C4-2B (cell line): ENCODE measurements around the gene ELOVL3.

ENCODE experiments used
- H3K27ac ChIP-seq: fragments of 450-650 bp; 2 replicates; pipeline ENCODE4 v1.5.1; 2017
- ZFX ChIP-seq: fragments of 450-650 bp; IDR thresholded peaks from 2 replicates; pipeline ENCODE4 v1.6.1; 2017
- TF ChIP-seq, protein P1 (sequence below): fragments of 450-650 bp; conservative IDR thresholded peaks from 2 replicates; pipeline ENCODE4 v1.5.1; 2017; ENCODE audit warnings: mild to moderate bottlenecking

Gene ELOVL3

GRCh38 chr10:102195296-102195870 lies 30.7 kb upstream of the ELOVL3 start:
- no peak for TF ChIP-seq ZFX
- TF ChIP-seq, protein P1, sequence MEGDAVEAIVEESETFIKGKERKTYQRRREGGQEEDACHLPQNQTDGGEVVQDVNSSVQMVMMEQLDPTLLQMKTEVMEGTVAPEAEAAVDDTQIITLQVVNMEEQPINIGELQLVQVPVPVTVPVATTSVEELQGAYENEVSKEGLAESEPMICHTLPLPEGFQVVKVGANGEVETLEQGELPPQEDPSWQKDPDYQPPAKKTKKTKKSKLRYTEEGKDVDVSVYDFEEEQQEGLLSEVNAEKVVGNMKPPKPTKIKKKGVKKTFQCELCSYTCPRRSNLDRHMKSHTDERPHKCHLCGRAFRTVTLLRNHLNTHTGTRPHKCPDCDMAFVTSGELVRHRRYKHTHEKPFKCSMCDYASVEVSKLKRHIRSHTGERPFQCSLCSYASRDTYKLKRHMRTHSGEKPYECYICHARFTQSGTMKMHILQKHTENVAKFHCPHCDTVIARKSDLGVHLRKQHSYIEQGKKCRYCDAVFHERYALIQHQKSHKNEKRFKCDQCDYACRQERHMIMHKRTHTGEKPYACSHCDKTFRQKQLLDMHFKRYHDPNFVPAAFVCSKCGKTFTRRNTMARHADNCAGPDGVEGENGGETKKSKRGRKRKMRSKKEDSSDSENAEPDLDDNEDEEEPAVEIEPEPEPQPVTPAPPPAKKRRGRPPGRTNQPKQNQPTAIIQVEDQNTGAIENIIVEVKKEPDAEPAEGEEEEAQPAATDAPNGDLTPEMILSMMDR: no peak
- no peak overlapping the region for H3K27ac ChIP-seq

DNA sequence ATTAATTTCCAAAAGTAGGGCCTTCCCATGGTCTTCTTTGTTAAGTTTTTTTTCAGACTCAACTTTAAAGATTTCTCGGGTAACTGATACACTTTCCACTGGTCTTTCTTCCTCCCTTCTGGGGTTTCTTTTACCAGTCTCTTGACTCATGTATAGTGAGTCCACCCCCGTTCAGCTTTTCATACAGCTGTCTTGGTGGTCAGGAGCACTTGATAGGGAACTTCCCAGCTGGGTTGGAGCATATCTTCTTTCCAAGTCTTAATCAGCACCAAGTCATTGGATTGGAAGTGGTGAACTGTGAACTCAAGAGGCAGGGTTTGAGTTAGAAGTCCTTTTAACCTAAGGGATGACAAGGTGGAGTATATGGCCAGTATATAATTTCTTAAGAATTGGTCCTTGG lies 29.2 kb upstream of the ELOVL3 start:
- TF ChIP-seq ZFX: no peak
- TF ChIP-seq, protein P1: no peak
- H3K27ac ChIP-seq: no peak overlapping the region

DNA sequence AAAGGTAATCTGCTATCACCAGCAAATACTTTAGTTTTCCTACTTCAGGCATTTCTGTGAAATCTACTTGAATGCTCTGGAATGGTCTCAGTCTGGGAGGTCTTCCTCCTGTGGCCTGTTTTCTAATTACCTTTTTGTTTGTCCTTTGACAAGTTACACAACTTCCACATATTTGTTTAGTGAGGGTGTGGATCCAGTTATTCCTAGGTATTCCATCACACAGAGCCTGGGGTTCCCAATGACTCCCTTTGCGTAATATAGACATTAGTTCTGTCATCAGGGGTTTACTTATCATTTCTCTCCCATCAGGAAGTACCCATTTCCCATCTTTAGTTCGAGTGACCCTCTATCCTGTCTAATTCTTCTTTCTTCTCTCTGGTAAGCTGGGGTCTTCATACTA lies 28.1 kb upstream of the ELOVL3 start:
- no peak for TF ChIP-seq ZFX
- TF ChIP-seq, protein P1: no peak

DNA sequence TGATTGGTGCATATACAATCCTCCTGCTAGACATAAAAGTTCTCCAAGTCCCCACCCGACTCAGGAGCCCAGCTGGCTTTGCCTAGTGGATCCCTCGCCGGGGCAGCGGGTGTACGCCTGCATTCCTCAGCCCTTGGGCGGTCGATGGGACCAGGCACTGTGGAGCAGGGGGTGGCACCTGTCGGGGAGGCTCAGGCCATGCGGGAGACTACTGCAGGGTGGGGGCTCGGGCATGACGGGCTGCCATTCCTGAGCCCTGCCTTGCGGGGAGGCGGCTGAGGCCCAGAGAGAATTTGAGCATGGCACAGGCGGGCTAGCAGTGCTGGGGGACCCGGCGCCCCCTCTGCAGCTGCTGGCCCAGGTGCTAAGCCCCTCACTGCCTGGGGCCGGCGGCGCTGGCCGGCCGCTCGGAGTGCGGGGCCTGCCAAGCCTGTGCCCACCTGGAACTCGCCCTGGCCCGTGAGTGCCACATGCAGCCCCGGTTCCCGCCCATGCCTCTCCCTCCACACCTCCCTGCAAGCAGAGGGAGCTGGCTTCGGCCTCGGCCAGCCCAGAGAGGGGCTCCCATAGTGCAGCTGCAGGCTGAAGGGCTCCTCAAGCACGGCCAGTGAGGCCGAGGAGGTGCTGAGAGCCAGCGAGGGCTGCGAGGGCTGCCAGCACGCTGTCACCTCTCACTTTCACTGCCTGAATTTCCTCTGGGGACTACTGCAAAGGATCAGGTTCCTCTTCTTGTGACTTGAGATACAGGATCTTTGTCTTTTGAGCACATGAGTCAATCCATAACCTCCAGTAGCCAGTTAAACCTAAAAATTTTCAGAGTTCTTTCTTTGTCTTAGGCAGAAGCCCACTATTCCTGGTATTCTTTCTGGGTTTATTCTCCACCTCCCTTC lies 25.1 kb upstream of the ELOVL3 start:
- TF ChIP-seq, protein P1: no peak
- TF ChIP-seq ZFX: no peak
- no peak overlapping the region for H3K27ac ChIP-seq

More for the DNA sequence above, 28.1 kb upstream of the ELOVL3 start:
- H3K27ac ChIP-seq: no peak overlapping the region

- TF ChIP-seq, protein P1: no peak
- TF ChIP-seq ZFX: no peak
- no peak overlapping the region for H3K27ac ChIP-seq
Measured at GRCh38 chr10:102202386-102202785, 23.7 kb upstream of the ELOVL3 start.

DNA sequence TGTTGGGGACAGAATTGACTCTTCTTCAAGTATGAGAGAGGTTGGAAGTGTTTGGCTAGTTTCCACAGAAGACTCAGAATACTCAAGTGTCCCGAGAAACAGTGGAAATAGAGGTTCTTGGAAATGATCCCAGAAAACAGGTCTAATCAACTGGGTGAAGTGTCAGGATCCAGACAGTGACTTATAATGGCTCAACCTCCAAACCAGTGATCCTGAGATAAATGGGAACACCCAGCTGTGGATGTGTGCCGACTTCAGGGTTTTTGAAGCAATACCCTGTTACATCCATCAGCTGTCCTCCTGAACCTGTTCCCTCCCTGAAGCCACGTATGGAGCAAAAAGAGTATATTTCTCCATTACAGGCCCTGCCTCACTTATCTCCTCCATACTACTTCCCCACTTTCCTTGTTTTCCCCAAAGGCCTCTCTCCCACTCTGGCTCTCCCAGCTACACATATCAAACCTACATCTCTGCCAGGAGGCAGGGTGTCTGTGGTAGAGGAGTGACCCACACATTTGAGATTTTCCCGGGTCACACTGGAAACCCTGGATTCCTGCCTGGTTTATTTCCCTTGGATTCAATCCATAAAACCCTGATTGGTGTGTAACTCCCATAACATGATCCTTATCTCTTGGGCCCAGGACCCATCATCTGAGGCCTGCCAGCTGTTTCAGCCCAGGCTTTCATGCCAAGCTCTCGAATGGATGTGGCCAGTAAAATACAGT lies 17.6 kb upstream of the ELOVL3 start:
- no peak overlapping the region; the same call in 1 of the 2 replicates for H3K27ac ChIP-seq
- TF ChIP-seq ZFX: no peak
- TF ChIP-seq, protein P1: no peak
